Transverse colon (tissue), 4 donors: ENCODE measurements around the gene C4BPA. TPM values are rescaled to one million over a fixed set of nuclear protein-coding genes. Genes with fewer than 3 reads are reported as not detected.

ENCODE experiments used
- DNase-seq: peaks from one replicate; pipeline ENCODE4 v3.0.0-alpha.2; 2019
- H3K27ac ChIP-seq, 4 donors: fragments of 200-600 bp; sonication (generic); 2 replicates each; pipeline ENCODE4 v1.5.1; 2016 to 2018; ENCODE audit warnings: inconsistent platforms in 4 of 4
- H3K27me3 ChIP-seq: fragments of 200-600 bp; sonication (generic); 2 replicates; pipeline ENCODE4 v1.5.1; 2017; ENCODE audit warnings: inconsistent platforms
- H3K36me3 ChIP-seq, 4 donors: fragments of 200-600 bp; sonication (generic); 2 replicates each; pipeline ENCODE4 v1.5.1; 2017 to 2019; ENCODE audit warnings: inconsistent platforms in 4 of 4
- H3K4me1 ChIP-seq, 4 donors: fragments of 200-600 bp; sonication (generic); 2 replicates each; pipeline ENCODE4 v1.5.1; 2017 to 2020; ENCODE audit warnings: inconsistent platforms in 4 of 4
- H3K4me3 ChIP-seq, 4 donors: fragments of 200-600 bp; sonication (generic); 1 replicate in 1 of 4; 2 replicates in 3 of 4; pipeline versions ENCODE4 v1.5.1 to v1.6.1; 2017 to 2019; ENCODE audit warnings: inconsistent platforms in 4 of 4
- H3K9me3 ChIP-seq, 2 donors: fragments of 200-600 bp; sonication (generic); 2 replicates each; pipeline ENCODE4 v1.5.1; 2017 to 2019; ENCODE audit warnings: inconsistent platforms in 2 of 2
- EP300 ChIP-seq: sonication (generic); formaldehyde crosslinking; IDR thresholded peaks from one replicate; pipeline ENCODE4 v1.6.1; 2017; ENCODE audit warnings: antibody characterized with exemption, low read depth
- POLR2A ChIP-seq: fragments of 450-650 bp; IDR thresholded peaks from one replicate; pipeline ENCODE4 v1.6.1; 2016; ENCODE audit warnings: antibody characterized with exemption, mild to moderate bottlenecking, moderate library complexity
- POLR2AphosphoS5 ChIP-seq, 3 donors: sonication (generic); formaldehyde crosslinking; IDR thresholded peaks; one replicate each; pipeline ENCODE4 v1.6.1; 2016; ENCODE audit warnings: antibody characterized with exemption in 3 of 3
- WGBS, 2 donors: methylation state at CpG; one replicate each; pipeline ENCODE4 v1.1.5; 2018; ENCODE audit warnings: low coverage in 1 of 2; 5-methylcytosine and 5-hydroxymethylcytosine counted together
- in situ Hi-C, 4 donors: fragments of 200-750 bp; cut with MboI; loops; one replicate each; pipeline versions ENCODE4 v1.15.0 to v1.15.1; 2017; ENCODE audit warnings: low sequenced_read_pairs in 3 of 4, low pct_ligation_motif_present in 1 of 4, low pct_unique_long_range_greater_than_20kb in 1 of 4
- intact Hi-C: fragments of 100-400 bp; cut with DNase I; formaldehyde crosslinking; loops from one replicate; pipeline ENCODE4 v1.15.1; 2023; ENCODE audit warnings: low total_unique reads
- total RNA-seq, 4 donors: library from RNA; depleted of rRNA; stranded (reverse); fragments of >200 nt; gene quantifications; one replicate each; pipeline ENCODE4 v1.1.0, GENCODE V29; 2016
- TF ChIP-seq, protein P1 (sequence below), 5 experiments: fragments of 200-600 bp in 3 of 5; fragments of 450-650 bp in 2 of 5; sonication (generic) in 3 of 5; IDR thresholded peaks; 1 replicate in 2 of 5; 2 replicates in 3 of 5; pipeline ENCODE4 v1.5.1; 2016 to 2017; ENCODE audit warnings: antibody characterized with exemption in 5 of 5, inconsistent platforms in 3 of 5, mild to moderate bottlenecking in 2 of 5, moderate library complexity in 1 of 5

C4BPA gene
- total RNA-seq, 4 donors from 2014 or later = 2.2 to 4.4 (median 2.5) TPM; not detected in 1

DNA sequence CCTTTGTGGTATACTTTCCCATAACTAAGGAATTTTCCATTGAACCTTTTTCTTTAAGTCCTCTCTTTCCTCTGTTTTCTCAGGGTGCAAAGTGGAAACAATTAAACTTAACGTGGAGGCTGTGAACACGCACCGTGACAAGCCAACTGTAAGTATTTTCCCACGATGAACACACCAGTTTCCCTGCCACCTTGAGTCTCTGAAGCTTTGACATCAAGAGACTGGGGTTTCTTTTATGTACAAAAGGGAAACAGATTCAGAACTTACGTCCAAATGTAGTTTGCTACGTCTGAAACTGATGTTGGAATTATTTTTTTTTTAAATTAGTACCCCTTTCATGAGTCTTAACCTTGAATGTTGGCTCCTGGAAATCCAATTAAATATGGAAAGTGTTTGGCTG lies 32.6 kb upstream of the C4BPA start:
- intact Hi-C loops (no loop called here), in situ Hi-C loops (loop anchor here in 1 of 4 donors (10.0 kb wide), 1 partner anchor 333 kb away; no protein-coding TSS in a partner anchor)
- Histone ChIP-seq H3K4me1 (peaks cover 0 to 18% (median 15%) of the 10 kb centered on the region in 4 donors), H3K36me3 (peaks cover 0 to 30% (median 4%) of the 10 kb centered on the region in 4 donors), H3K27me3 (no peaks in the 10 kb centered on the region), H3K4me3 (no peak overlapping the region), H3K9me3 (no peaks in the 10 kb centered on the region), H3K27ac (no peak overlapping the region)
- 84 to 93% methylated on average over 6 of the region's 6 CpGs for WGBS, 2 donors
- TF ChIP-seq POLR2AphosphoS5 (IDR thresholded peaks at IDR 0.05) = no peak
- no peak for DNase-seq

DNA sequence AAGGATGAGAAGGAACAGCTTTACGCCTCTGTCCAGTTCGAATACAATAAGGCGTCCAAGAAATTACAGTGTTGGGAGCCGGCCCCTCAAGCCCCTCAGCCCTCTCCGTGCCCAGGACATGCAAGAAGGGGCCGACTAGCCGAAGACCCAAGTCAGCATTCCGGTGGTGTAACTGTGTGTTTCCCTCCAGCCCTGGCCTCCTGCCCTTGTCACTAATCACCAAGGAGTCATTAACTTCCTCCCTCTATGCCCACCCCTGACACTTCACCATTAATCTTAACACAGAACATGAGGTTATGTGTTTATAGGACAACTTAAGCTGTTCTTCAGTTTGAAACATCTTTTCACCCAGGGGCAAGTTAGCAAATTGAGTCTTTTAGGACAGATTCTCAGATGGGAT lies 31.8 kb upstream of the C4BPA start:
- no peak overlapping the region for H3K4me3 ChIP-seq
- no peak for DNase-seq
- in situ Hi-C loops (loop anchor here in 1 of 4 donors (10.0 kb wide), 1 partner anchor 333 kb away; no protein-coding TSS in a partner anchor), intact Hi-C loops (no loop called here)
- H3K27ac ChIP-seq = no peak overlapping the region
- TF ChIP-seq POLR2A = no peak
- TF ChIP-seq POLR2AphosphoS5 (IDR thresholded peaks at IDR 0.05) = no peak
- no peak for TF ChIP-seq EP300
- TF ChIP-seq, protein P1, sequence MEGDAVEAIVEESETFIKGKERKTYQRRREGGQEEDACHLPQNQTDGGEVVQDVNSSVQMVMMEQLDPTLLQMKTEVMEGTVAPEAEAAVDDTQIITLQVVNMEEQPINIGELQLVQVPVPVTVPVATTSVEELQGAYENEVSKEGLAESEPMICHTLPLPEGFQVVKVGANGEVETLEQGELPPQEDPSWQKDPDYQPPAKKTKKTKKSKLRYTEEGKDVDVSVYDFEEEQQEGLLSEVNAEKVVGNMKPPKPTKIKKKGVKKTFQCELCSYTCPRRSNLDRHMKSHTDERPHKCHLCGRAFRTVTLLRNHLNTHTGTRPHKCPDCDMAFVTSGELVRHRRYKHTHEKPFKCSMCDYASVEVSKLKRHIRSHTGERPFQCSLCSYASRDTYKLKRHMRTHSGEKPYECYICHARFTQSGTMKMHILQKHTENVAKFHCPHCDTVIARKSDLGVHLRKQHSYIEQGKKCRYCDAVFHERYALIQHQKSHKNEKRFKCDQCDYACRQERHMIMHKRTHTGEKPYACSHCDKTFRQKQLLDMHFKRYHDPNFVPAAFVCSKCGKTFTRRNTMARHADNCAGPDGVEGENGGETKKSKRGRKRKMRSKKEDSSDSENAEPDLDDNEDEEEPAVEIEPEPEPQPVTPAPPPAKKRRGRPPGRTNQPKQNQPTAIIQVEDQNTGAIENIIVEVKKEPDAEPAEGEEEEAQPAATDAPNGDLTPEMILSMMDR (IDR thresholded peaks at IDR 0.05) = no peak
- H3K36me3 ChIP-seq = peaks cover 0 to 30% (median 4%) of the 10 kb centered on the region in 4 donors
- WGBS, 2 donors = 87% methylated on average over 8 of the region's 8 CpGs; no CpG with 5 or more reads in 1 of the 2 donors
- H3K9me3 ChIP-seq = no peaks in the 10 kb centered on the region
- H3K27me3 ChIP-seq = no peaks in the 10 kb centered on the region
- peaks cover 0 to 17% (median 11%) of the 10 kb centered on the region in 4 donors for H3K4me1 ChIP-seq

DNA sequence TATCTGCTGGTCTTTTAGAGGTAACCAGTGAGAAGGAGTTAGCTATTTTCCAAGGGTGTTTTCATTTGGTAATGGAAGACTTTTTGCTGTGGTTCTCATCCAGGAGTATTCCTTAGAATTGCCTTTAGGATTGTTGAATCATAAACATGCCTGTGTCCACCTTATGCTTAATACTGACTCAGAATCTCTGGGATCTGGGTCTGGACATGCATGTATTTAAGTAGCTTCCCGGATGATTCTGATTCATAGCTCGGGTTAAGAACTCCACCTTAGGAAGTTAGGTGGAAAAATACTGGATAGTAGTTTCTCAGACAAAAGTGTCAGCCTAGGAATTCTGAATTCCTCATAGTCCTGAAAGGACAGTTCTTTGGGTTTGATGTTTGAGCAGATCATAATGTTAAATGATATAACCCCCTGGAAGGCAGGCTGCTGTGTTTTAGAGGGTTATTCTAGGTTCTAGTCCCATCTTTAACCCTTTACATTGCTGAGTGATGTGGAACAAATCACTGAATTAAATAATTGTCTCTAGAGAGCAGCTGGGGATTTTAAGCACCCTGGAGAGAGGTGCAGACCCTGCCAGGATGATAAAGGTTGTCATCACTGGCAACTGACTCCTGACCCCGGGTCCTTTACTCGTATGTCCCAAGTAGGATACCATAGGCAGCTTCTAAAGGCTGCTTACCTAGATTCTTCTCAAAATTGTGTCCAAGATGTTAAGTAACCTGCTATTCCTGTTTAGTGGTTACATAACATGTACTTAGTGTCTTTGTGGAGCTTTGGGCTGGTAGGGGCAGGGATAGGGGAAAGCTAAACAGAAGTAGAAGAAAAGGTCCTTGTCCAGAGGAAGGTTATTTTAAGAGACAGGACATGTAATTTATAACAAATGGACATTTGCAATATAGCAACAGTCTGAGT lies 29.9 kb upstream of the C4BPA start:
- TF ChIP-seq POLR2A (no peak), POLR2AphosphoS5 (IDR thresholded peaks at IDR 0.05) (no peak), EP300 (no peak)
- TF ChIP-seq, protein P1 (IDR thresholded peaks at IDR 0.05) = no peak
- H3K36me3 ChIP-seq = peaks cover 0 to 31% (median 4%) of the 10 kb centered on the region in 4 donors
- no peak overlapping the region for H3K4me3 ChIP-seq
- H3K27me3 ChIP-seq = no peaks in the 10 kb centered on the region
- H3K27ac ChIP-seq = no peak overlapping the region
- peaks cover 0 to 15% (median under 1%) of the 10 kb centered on the region in 4 donors for H3K4me1 ChIP-seq
- intact Hi-C loops = no loop called here
- no peaks in the 10 kb centered on the region for H3K9me3 ChIP-seq
- in situ Hi-C loops = loop anchor here in 1 of 4 donors (10.0 kb wide), 1 partner anchor 331 kb away; no protein-coding TSS in a partner anchor
- 73 to 80% methylated on average over 3 to 4 of the region's 4 CpGs for WGBS, 2 donors
- no peak for DNase-seq

DNA sequence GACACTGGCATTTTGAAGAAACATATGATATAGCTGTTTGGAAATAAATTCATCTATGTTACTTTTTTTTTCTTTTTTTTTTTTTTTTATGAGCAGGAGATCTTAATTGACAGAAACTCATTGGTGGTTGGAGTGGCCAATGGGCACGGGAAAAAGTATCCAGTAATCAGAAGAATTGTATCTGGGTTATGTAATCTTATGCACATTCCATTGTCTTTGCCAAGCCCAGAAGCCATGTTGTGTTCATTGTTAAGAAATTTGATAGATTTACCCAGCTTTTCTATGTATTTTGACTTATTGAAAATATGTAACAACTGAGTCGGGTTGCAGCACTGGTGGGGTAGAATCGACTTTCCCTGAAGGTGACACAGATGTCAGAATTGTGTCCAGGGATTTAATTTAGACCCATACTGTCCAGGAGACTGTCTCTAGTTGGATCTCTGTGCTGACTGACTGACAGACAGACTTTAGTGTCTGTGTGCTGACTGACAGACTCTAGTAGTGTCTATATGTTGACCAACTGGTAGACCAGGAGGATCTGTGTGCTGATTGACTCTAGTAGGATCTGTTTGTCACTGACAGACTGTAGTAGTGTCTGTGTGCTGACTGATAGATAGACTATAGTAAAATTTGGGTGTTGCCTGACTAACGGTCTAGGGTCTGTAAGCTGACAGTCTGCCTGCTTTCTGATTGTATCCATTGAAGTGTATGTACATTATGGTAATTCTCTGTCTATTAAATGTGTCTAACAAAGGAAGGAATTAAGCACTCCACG lies 27.7 kb upstream of the C4BPA start:
- in situ Hi-C loops (loop anchor here (10.0 to 25.0 kb wide), 3 partner anchors 328 to 436 kb away; partner anchors contain the start of gene CR1 (in 2 of the 4)), intact Hi-C loops (no loop called here)
- peak overlapping the region in 2 of 4 donors; percentile 15 to 46 for H3K27ac ChIP-seq
- H3K27me3 ChIP-seq = no peaks in the 10 kb centered on the region
- 57 to 58% methylated on average over 5 of the region's 5 CpGs for WGBS, 2 donors
- no peak for DNase-seq
- H3K36me3 ChIP-seq = peaks cover 0 to 14% (median 2%) of the 10 kb centered on the region in 4 donors
- H3K4me1 ChIP-seq = peaks cover 0 to 15% (median 0%) of the 10 kb centered on the region in 4 donors
- no peak overlapping the region for H3K4me3 ChIP-seq
- H3K9me3 ChIP-seq = no peaks in the 10 kb centered on the region
- no peak for TF ChIP-seq POLR2AphosphoS5 (IDR thresholded peaks at IDR 0.05)
- TF ChIP-seq, protein P1 (IDR thresholded peaks at IDR 0.05) = no peak
